H1 (cell line): ENCODE data around the gene BEAN1.

ENCODE experiments used
- EZH2 ChIP-seq: fragments of 200-600 bp; sonication (generic); IDR thresholded peaks from 2 replicates; pipeline ENCODE4 v1.7.1; 2012; ENCODE audit warnings: low read depth, mild to moderate bottlenecking, moderate library complexity, low read length, inconsistent platforms; ENCODE audit not compliant: severe bottlenecking
- JUND ChIP-seq: IDR thresholded peaks from 2 replicates; pipeline ENCODE4 v1.6.1; 2011; ENCODE audit warnings: mild to moderate bottlenecking, improper control_type of control experiment, low read length
- POLR2AphosphoS5 ChIP-seq: IDR thresholded peaks from 2 replicates; pipeline ENCODE4 v1.6.1; 2011; ENCODE audit warnings: low read depth, low read length
- SUZ12 ChIP-seq: fragments of 200-600 bp; sonication (generic); IDR thresholded peaks from 2 replicates; pipeline ENCODE4 v1.6.1; 2012; ENCODE audit warnings: mild to moderate bottlenecking, inconsistent platforms, low read length, moderate library complexity, mixed read lengths
- TEAD4 ChIP-seq: IDR thresholded peaks from 2 replicates; pipeline ENCODE4 v1.6.1; 2012; ENCODE audit warnings: low read depth, low read length, inconsistent platforms, mixed read lengths
- TF ChIP-seq, protein P1 (sequence below), 3 experiments: IDR thresholded peaks; 1 replicate in 2 of 3; 2 replicates in 1 of 3; pipeline versions ENCODE4 v1.5.1 to v1.6.1; 2011; ENCODE audit warnings: low read length in 3 of 3, mild to moderate bottlenecking in 3 of 3, inconsistent platforms in 2 of 3, low read depth in 1 of 3, moderate library complexity in 1 of 3; ENCODE audit not compliant: insufficient read depth in 1 of 3; ENCODE audit errors: control extremely low read depth in 1 of 3

DNA sequence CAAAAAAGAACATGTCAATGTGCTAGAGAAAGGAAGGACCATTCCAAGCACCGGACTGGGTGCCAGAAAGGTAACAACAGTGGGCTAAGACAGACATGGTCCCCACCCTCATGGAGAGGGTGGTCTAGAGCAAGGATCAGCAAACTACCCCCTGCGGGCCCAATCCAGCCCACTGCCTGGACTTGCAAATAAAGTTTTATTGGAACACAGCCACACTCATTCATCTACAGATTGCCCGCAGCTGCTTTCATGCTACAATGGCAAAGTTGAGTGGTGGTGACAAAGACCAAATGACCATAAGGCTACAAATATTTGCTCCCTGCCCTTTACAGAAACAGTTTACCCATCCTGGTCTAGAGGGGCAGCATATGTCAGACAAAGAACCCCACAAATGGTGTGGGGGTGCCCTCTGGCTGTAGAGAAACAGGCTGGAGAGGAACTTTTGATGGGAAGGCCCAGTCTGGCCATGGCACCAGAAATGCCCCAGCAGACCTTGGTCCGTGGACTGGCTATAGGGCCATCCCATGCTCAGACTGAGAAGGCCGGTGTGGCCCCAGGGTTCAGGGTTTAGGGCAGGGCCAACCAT, 45.4 kb upstream of the BEAN1 start:
- TF ChIP-seq, protein P1, sequence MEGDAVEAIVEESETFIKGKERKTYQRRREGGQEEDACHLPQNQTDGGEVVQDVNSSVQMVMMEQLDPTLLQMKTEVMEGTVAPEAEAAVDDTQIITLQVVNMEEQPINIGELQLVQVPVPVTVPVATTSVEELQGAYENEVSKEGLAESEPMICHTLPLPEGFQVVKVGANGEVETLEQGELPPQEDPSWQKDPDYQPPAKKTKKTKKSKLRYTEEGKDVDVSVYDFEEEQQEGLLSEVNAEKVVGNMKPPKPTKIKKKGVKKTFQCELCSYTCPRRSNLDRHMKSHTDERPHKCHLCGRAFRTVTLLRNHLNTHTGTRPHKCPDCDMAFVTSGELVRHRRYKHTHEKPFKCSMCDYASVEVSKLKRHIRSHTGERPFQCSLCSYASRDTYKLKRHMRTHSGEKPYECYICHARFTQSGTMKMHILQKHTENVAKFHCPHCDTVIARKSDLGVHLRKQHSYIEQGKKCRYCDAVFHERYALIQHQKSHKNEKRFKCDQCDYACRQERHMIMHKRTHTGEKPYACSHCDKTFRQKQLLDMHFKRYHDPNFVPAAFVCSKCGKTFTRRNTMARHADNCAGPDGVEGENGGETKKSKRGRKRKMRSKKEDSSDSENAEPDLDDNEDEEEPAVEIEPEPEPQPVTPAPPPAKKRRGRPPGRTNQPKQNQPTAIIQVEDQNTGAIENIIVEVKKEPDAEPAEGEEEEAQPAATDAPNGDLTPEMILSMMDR (IDR thresholded peaks at IDR 0.05; ENCODE audit: control extremely low read depth in 1 of 3, insufficient read depth in 1 of 3, low read depth in 1 of 3, low read length in 3 of 3) = no peak
- TF ChIP-seq EZH2 (no peak), POLR2AphosphoS5 (no peak), SUZ12 (no peak), JUND (no peak), TEAD4 (no peak)
